Measurements from ENCODE around the gene PDE7B. TPM values are rescaled to one million over a fixed set of nuclear protein-coding genes. Genes with fewer than 3 reads are reported as not detected.

PDE7B gene
- total RNA-seq, 1 donor from 2014 or later = 12.6 TPM

DNA sequence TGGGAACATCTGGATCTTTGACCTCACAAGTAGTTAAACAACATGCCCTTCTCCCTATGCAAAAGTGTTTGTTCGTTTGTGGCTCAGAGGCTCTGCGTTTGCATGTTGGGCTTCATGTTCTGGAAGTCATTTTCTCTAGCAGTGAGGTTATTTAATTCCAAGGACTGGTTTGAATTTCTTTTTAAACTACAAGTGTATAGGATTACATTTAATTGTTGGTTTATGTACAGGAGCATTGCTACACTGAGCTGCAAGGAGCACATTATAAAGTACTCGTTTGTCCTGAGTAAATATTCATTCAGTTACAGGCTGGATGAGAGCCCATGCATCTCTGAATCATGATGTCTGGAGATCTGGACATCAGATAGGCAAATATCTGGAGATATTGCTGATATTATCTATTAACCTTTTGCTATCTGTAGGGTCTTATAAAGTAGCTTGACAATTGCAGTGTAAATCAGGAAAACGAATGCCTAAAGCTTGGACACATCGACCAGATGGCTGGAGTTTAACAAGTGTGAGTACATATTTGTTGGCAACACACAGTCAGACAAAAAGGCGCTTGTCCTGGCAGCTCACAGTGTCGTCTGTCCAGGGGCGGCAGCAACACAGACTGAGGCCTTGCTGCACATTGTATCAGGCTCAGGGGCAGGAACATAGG, 84.6 kb downstream of the PDE7B start:
- Histone ChIP-seq H3K4me1 (peaks cover 7% of the 10 kb centered on the region), H3K27ac (replicated peaks) (peak overlapping the region; percentile 17), H3K4me3 (no peak overlapping the region), H3K27me3 (ENCODE audit: low read depth) (no peaks in the 10 kb centered on the region), H3K9me3 (replicated peaks) (no peaks in the 10 kb centered on the region), H3K36me3 (peaks cover under 1% of the 10 kb centered on the region)
- intact Hi-C loops (cut with micrococcal nuclease) = no loop called here
- no peak for DNase-seq
- TF ChIP-seq, protein P1, sequence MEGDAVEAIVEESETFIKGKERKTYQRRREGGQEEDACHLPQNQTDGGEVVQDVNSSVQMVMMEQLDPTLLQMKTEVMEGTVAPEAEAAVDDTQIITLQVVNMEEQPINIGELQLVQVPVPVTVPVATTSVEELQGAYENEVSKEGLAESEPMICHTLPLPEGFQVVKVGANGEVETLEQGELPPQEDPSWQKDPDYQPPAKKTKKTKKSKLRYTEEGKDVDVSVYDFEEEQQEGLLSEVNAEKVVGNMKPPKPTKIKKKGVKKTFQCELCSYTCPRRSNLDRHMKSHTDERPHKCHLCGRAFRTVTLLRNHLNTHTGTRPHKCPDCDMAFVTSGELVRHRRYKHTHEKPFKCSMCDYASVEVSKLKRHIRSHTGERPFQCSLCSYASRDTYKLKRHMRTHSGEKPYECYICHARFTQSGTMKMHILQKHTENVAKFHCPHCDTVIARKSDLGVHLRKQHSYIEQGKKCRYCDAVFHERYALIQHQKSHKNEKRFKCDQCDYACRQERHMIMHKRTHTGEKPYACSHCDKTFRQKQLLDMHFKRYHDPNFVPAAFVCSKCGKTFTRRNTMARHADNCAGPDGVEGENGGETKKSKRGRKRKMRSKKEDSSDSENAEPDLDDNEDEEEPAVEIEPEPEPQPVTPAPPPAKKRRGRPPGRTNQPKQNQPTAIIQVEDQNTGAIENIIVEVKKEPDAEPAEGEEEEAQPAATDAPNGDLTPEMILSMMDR (IDR thresholded peaks at IDR 0.05; ENCODE audit: borderline replicate concordance) = no peak

DNA sequence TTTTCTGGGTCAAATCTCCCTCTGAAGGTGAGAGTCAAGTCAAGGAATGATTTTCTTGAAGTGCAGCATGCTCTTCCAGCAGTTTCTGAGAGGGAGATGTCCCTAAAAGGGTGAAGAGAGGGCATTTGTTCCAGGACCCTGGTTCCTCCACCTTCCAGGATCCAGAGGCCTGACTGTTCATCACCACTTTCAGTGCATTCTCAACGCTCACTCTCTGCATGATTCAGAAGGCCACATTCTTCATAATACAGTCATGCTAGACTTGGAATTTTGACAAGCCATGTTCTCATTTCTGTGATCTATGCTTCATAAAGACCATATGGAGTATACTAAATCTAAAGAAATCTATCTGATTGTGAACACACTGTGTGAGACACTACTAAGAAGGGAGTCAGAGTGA, 85.1 kb downstream of the PDE7B start:
- Histone ChIP-seq H3K36me3 (peaks cover 3% of the 10 kb centered on the region), H3K9me3 (replicated peaks) (no peaks in the 10 kb centered on the region), H3K4me1 (peaks cover 7% of the 10 kb centered on the region), H3K27ac (replicated peaks) (peak overlapping the region; percentile 17), H3K4me3 (no peak overlapping the region), H3K27me3 (ENCODE audit: low read depth) (no peaks in the 10 kb centered on the region)
- DNase-seq = no peak
- intact Hi-C loops (cut with micrococcal nuclease) = no loop called here
- TF ChIP-seq, protein P1 (IDR thresholded peaks at IDR 0.05; ENCODE audit: borderline replicate concordance) = no peak

DNA sequence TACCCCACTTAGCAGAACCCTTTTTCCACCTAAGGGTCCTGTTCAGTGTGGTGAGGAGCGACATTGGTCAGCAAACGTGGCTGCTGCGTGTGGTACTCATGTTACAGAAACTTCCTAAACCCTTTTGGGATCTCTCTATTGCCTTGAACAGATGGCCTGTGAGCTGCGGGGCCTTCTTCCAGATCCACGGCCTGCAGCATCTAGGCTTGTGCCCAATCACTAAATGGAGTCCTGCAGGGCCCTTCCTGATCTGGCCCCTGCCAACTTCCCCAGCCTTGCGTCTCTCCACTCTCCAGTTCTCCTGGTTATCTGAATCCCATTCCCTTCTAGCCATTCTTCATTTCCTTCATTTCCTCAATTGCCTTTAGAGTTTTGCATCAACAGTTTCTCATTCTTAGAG, 85.6 kb downstream of the PDE7B start:
- H3K27me3 ChIP-seq (ENCODE audit: low read depth) = no peaks in the 10 kb centered on the region
- no peaks in the 10 kb centered on the region for H3K9me3 ChIP-seq (replicated peaks)
- peaks cover 3% of the 10 kb centered on the region for H3K36me3 ChIP-seq
- no peak overlapping the region for H3K4me3 ChIP-seq
- no peak for DNase-seq
- H3K4me1 ChIP-seq = peaks cover 7% of the 10 kb centered on the region
- H3K27ac ChIP-seq (replicated peaks) = peak overlapping the region; percentile 17
- TF ChIP-seq, protein P1 (IDR thresholded peaks at IDR 0.05; ENCODE audit: borderline replicate concordance) = no peak
- intact Hi-C loops (cut with micrococcal nuclease) = no loop called here

DNA sequence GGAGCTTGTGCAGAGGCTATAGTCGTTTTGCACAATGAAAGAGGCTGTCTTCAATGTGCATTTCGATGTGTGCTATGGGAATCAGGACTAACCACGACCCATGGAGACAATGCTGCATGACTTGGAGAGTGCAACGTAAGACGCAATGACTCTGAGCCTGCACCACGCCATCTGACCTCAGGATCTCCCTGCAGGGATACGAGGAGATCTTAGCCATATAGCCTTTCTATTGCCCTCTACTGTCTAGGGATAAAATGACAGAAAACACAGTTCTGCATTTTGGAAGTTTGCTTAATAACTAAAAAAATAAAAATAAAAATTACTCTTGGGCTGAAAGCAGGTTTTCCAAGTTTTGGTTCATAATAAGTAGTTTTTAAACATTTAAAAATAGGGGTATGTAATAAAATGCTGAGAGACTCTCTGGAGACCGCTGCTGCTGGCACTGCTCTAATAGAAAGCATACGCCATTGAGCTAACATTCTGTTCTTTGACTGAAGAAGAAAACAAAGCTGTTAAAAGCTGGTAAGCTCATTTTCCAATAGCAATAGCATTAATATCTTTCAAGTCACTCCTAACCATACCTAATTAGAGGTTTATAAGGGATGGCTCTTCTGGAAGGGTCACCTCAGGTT, 87.2 kb downstream of the PDE7B start:
- Histone ChIP-seq H3K4me3 (peak overlapping the region; percentile 37), H3K9me3 (replicated peaks) (no peaks in the 10 kb centered on the region), H3K4me1 (peaks cover 7% of the 10 kb centered on the region), H3K27ac (replicated peaks) (peak overlapping the region; percentile 80), H3K27me3 (ENCODE audit: low read depth) (no peaks in the 10 kb centered on the region), H3K36me3 (peaks cover 3% of the 10 kb centered on the region)
- intact Hi-C loops (cut with micrococcal nuclease) = no loop called here
- peak; percentile 22 for DNase-seq
- TF ChIP-seq, protein P1 (IDR thresholded peaks at IDR 0.05; ENCODE audit: borderline replicate concordance) = peak; percentile 58

DNA sequence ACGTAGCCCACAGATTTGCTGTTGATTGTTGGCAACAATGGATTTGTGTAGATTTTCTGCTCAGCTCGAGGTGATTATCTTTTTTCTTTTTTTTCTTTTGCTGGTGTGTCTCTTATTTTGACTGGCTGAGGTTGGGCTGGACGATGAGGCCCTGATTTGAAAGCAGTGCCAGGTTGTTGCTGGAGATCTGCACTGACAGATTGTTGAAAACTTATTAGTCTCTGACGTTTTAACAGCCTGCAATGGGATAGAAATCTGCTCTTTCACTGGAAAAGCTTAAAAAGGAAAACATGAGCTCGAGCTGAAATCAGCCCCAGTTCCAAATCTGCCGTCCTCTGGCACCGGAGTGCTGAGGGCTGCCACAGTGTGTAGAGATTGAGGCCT, 87.7 kb downstream of the PDE7B start:
- Histone ChIP-seq H3K27me3 (ENCODE audit: low read depth) (no peaks in the 10 kb centered on the region), H3K4me3 (peak overlapping the region; percentile 37), H3K36me3 (peaks cover 3% of the 10 kb centered on the region), H3K27ac (replicated peaks) (peak overlapping the region; percentile 80), H3K4me1 (peaks cover 7% of the 10 kb centered on the region), H3K9me3 (replicated peaks) (no peaks in the 10 kb centered on the region)
- no peak for DNase-seq
- TF ChIP-seq, protein P1 (IDR thresholded peaks at IDR 0.05; ENCODE audit: borderline replicate concordance) = no peak
- intact Hi-C loops (cut with micrococcal nuclease) = no loop called here

Data from left ventricle myocardium inferior (tissue), 1 donor.